NCI-H1417 treated with DMSO at 0.1 percent for 48 hours (cell line): ENCODE data around the gene ALDH1A2.

ENCODE experiments used
- DNase-seq: peaks from one replicate; lab custom pipeline; 2025; lab: John Stamatoyannopoulos, UW

The ALDH1A2 gene

DNA sequence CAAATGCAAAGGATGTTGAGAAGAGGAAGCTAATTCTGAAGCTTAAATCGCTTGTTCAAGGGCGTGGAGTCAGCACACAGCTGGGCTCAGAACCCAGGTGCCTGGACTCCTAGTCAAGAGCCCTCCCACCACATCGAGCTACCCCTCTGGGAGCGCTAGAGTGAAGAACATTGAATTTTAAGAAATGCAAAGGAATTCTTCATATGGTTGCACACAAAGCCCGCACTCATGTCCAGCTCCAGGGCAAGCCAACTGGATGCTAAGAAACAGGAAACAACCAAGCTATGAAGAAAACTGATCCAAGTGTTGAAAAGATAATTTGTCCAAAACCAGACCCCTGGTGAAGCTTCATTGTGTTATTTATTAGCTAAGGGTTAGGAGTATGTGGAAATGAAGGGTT is 122.3 kb downstream of the ALDH1A2 start:
- no peak for DNase-seq

DNA sequence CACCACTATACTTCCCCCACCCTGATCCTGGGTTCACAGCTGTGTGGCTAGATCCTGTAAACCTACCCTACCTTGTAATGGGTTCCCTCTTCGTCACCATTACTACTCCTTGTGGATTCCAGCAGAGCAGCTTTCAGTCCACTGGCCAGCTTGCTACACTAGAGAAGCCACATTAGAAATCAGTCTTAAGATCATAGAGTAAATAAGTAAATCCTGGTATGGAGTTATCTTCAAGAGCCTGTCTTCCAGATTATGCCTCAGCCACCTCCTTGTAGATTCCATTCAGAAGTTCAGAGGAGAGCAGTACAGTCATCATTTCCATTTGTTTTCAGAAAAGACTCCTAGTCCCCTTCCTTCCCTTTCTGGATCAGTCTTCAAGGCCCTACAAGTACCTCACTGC is 123.7 kb downstream of the ALDH1A2 start:
- DNase-seq, result no peak

GRCh38 chr15:57932348-57932747 is 133.2 kb downstream of the ALDH1A2 start:
- DNase-seq, result no peak

GRCh38 chr15:57931570-57931969 is 133.9 kb downstream of the ALDH1A2 start:
- DNase-seq, result no peak

DNA sequence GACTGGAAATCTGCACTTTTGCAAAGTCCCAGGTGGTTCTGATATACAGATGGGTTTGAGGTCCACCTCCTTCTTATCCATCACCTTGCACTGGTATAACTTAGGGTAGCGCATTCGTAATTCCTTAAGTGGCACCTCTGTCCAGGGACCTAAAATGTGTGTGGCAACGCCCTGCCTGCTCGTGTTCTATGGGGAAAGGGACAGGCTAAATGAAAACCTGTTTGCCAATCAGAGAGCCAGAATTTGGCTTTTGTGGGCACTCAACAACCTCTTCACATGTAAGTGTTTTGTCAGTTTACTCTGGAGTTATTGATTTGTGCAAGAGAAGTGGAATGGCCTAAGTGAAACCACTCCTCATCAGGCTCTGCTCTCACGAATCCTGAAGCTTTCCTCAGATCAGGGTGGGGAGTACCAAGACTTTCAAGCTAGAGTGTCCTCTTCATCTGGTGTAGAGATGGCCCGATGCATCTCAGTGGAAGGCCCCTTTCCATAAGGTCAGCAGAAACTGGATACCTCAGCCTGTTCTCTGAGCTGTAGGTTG is 138.3 kb downstream of the ALDH1A2 start:
- DNase-seq, result no peak

GRCh38 chr15:57925650-57926049 is 139.9 kb downstream of the ALDH1A2 start:
- DNase-seq, result no peak

DNA sequence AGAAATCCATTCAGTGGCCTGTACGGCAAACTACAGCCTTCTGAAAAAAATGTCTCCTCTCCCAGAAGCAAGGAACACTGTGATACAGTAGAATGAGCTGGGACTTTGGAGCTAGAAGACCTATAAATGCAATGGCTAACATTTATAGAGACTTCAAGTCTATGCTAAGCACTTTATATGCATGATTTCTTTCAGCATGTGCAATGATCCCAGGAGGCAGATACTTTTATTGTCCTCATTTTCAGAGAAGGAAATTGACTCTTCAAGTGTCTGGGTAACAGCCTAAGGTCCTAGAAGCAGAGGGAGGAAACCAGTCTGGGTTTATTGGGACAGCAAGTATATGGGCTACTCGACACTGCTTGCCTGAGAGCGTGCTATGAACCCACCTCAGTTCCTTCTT is 140.9 kb downstream of the ALDH1A2 start:
- DNase-seq, result no peak

DNA sequence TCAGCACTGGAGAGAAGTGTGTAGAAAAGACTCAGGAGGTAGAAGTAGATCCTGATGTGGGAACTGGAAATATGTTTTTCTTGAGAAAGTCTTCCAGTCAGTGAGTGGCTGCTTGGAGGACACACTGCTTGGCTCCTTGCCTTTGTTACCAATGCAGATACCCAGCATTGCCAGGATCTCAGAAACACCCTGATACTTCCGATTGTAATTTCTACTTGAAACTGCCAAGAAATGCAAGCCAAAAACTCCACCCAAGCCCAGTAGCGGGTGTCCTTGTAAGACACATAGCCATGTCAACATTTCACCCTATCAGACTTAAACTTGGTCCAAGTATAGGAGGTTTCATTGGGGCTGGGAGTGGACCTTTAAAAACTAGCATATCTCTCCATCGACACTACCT is 141.8 kb downstream of the ALDH1A2 start:
- no peak for DNase-seq

DNA sequence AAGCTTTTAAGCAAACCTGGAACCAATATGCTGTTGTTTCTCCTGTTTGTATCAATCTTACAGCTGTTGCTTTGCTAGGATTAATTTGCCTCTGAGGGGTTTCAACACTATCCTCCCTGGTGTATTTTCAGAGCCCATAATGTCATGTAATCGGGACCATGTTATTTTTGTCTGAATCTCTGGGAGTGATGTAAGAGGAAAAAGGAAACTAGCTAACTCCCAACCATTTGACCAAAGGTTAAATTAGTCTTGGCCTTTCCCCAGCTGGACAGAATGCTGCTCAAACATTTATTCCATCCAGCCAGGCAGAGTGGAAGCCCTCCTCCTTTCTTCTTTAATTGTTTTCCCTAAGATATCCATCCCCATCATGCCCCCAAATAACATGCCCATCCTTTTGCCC is 142.2 kb downstream of the ALDH1A2 start:
- no peak for DNase-seq

- DNase-seq, result no peak
Observed at GRCh38 chr15:57922776-57923175, 142.7 kb downstream of the ALDH1A2 start.

DNA sequence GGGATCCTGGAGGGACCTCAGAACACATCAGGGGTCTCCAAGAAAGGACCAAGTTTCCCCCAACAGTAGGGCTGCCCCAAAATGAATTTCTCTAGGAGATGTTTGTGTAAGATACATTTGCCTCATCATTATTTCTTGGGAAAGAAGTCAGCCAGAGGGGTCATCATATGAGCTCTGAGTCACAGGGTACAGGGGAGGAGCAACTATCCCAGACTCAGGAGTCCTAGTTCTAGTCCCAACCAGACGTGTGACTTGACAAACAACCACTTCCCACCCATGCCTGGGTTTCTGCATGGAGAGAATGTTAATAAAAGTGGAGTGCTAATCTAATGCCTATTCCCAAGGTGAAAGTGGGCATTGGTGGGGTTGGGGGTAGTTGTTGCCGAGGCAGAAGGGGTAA is 144.1 kb downstream of the ALDH1A2 start:
- no peak for DNase-seq

- no peak for DNase-seq
Observed at GRCh38 chr15:57920911-57921310, 144.6 kb downstream of the ALDH1A2 start.

DNA sequence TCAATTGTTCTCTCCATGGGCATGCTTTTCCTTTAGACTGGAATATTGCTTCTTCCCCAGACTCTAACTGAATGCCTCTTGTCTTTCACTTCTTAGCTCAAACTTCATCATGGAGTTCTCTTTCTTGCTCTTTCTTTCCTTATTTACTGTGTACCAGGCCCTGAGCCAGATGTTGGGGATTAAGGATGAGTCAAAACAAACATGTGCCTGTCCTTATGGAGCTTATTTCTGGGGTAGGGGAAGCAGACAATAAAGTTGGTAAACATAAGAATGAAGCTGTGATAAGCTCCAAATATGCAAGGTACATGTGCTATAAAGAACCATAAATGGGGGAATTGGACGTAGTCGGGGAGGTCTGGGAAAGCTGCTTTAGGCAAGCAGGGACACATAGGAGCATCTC is 145.8 kb downstream of the ALDH1A2 start:
- no peak for DNase-seq

GRCh38 chr15:57917998-57918397 is 147.5 kb downstream of the ALDH1A2 start:
- DNase-seq, result no peak

DNA sequence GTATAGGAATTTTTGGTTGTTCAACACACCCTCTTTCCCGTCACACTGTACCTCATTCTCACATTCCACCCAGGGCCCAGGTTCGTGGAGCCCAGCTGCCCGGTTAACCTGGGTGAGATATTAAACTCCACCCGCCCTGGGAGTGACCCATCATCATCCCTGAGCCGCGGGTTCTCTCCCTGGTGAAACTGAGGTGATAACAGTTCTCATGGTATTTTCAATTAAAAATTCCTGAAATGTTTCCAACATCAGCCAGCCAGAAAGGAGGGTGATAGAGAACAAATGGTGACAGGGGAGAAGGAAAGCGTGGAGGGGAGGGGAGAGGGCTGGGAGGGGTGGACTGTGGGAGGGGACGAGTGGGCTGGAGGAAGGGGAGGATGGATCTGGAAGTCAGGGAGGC is 148.8 kb downstream of the ALDH1A2 start:
- DNase-seq, result no peak

- DNase-seq, result no peak
Observed at GRCh38 chr15:57915827-57916531, 149.5 kb downstream of the ALDH1A2 start.

DNA sequence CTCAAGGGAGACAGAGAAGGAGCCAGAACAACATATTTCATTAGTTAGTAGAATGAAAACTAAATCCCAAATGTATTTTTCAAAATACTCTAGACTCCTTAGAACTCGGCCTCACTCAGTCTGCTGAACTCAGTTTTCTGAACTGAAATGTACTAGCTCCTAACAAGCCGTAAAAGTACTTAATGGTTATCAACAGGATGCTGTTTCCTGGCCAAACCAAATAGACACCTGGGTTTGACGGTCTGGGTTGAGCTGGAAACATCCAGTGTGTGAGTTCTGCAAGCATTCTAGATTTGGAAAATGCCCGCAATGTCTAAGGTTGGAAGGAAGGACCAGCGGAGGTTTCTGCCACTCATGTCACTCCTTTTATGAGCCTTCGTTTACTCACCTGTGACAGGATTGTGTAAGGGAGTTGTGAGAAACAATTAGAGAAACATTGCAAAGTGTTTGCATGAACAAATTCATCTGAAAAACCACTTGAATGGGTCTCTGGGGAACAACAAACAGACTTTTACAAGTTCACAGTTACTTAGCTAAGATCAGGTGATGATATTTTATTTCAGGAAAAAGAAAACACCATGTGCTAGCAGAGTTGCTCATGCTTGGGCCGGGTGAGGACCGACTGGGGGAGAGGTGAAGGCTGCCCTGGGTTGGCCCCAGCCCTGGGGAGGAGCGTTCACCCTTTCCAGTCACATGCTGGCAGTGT is 151.0 kb downstream of the ALDH1A2 start:
- no peak for DNase-seq

- no peak for DNase-seq
Observed at GRCh38 chr15:57911247-57911646, 154.3 kb downstream of the ALDH1A2 start.

- no peak for DNase-seq
Observed at GRCh38 chr15:57910672-57911071, 154.8 kb downstream of the ALDH1A2 start.

DNA sequence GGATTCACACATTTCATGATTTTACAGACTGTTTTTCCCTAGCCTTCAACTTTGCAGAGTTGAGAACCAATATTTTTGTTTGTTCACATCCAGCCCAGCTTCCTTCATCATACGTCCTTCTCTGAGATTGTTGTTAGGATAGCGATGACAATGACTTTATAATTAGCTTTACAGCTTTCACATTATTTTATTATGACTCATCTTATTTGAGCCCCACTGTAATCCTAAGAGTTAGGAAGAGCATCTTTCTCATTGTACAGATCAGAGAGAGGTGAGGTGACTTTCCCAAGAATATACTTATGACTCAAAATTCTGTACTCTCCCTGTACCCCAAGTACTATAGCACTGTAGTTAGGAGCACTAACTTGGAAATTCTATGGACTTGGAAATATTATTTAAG is 156.1 kb downstream of the ALDH1A2 start:
- no peak for DNase-seq

DNA sequence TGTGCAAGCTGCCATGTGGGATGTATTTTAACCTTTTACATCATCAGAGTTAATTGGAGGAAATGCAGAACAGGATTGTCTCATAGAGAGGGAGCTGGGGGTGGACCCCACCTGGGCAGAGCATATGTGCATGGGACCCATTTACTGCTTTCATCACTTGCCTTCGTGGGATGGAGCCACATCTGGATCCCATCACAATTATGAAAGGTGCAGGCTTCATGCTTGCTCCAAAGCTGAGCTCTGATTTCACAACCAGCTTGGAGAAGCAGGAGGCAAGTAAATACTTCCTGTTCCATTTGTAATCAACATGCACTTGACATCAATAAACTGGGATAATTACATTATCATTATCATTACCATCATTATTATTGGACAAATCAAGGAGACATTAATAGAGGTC is 161.9 kb downstream of the ALDH1A2 start:
- no peak for DNase-seq
